ENCODE data around the gene XK. TPM values are rescaled to one million over a fixed set of nuclear protein-coding genes. Genes with fewer than 3 reads are reported as not detected.

The XK gene
- total and polyA plus RNA-seq, 4 donors = 0.93 to 3.1 (median 1.4) TPM

DNA sequence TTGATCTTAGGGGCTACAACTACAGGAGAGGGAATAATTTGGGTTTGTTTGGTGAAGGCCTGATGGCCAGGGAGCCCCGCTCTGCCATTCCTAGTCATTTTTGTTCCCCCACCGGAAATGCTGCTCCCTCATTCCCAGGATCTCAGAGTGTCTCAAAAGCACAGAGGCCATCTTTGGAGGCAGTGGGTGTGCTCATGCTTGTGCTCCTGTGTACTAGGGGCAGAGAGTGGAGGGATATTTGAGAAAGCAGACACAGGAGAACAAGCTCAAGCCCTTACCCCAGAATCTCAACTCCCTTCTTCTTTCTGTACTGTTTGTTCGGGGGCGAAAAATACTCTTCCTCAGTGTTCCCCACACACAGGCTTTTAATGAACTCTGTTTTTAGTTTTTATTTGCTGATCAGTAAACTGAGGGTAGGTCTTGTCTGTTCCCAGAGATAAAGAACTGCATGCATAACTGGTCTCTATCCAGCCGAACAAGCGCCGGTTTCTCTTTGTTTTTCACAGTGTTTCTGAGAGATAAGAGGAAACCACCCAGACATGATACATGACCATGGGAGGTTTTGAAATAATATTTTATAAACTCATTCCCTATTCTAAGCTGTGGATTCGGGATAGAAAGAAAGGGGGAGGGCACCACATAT lies 32.9 kb upstream of the XK start:
- 84 to 90% methylated on average over 8 of the region's 8 CpGs for WGBS, 2 donors
- Histone ChIP-seq H3K4me1 (ENCODE audit: control insufficient read depth in 1 of 2, insufficient read depth in 2 of 2, low read length in 2 of 2) (no peaks in the 10 kb centered on the region), H3K9me3 (ENCODE audit: control insufficient read depth, low read length) (no peaks in the 10 kb centered on the region), H3K27me3 (ENCODE audit: control insufficient read depth in 1 of 2, insufficient read depth in 2 of 2, low read length in 1 of 2) (no peaks in the 10 kb centered on the region), H3K27ac (ENCODE audit: low read depth in 1 of 2, low read length in 2 of 2) (no peak overlapping the region), H3K4me3 (ENCODE audit: low read length in 2 of 2) (no peak overlapping the region), H3K36me3 (ENCODE audit: control insufficient read depth in 1 of 2, insufficient read depth in 2 of 2, low read length in 1 of 2) (no peaks in the 10 kb centered on the region)
- no peak for ATAC-seq (ENCODE audit: low FRiP score)
- intact Hi-C loops (cut with DNase I) = no loop called here
- no peak for DNase-seq

GRCh38 chrX:37653397-37654085 lies 32.0 kb upstream of the XK start:
- no peak overlapping the region for H3K4me3 ChIP-seq (ENCODE audit: low read length in 2 of 2)
- H3K36me3 ChIP-seq (ENCODE audit: control insufficient read depth in 1 of 2, insufficient read depth in 2 of 2, low read length in 1 of 2) = no peaks in the 10 kb centered on the region
- no peaks in the 10 kb centered on the region for H3K27me3 ChIP-seq (ENCODE audit: control insufficient read depth in 1 of 2, insufficient read depth in 2 of 2, low read length in 1 of 2)
- no peak for DNase-seq
- ATAC-seq (ENCODE audit: low FRiP score) = no peak
- no peaks in the 10 kb centered on the region for H3K9me3 ChIP-seq (ENCODE audit: control insufficient read depth, low read length)
- no peaks in the 10 kb centered on the region for H3K4me1 ChIP-seq (ENCODE audit: control insufficient read depth in 1 of 2, insufficient read depth in 2 of 2, low read length in 2 of 2)
- WGBS, 2 donors = 63 to 88% methylated on average over 1 of the region's 1 CpG
- H3K27ac ChIP-seq (ENCODE audit: low read depth in 1 of 2, low read length in 2 of 2) = no peak overlapping the region
- intact Hi-C loops (cut with DNase I) = no loop called here

- ATAC-seq (ENCODE audit: low FRiP score) = no peak
- WGBS, 2 donors = 68 to 77% methylated on average over 4 of the region's 4 CpGs
Measured at GRCh38 chrX:37658343-37659030, 27.1 kb upstream of the XK start.

GRCh38 chrX:37659047-37659446 lies 26.5 kb upstream of the XK start:
- DNase-seq (no peak), ATAC-seq (ENCODE audit: low FRiP score) (no peak)
- Histone ChIP-seq H3K4me1 (ENCODE audit: control insufficient read depth in 1 of 2, insufficient read depth in 2 of 2, low read length in 2 of 2) (no peaks in the 10 kb centered on the region), H3K9me3 (ENCODE audit: control insufficient read depth, low read length) (no peaks in the 10 kb centered on the region), H3K27me3 (ENCODE audit: control insufficient read depth in 1 of 2, insufficient read depth in 2 of 2, low read length in 1 of 2) (no peaks in the 10 kb centered on the region), H3K4me3 (ENCODE audit: low read length in 2 of 2) (no peak overlapping the region), H3K27ac (ENCODE audit: low read depth in 1 of 2, low read length in 2 of 2) (no peak overlapping the region), H3K36me3 (ENCODE audit: control insufficient read depth in 1 of 2, insufficient read depth in 2 of 2, low read length in 1 of 2) (no peaks in the 10 kb centered on the region)
- intact Hi-C loops (cut with DNase I) = no loop called here
- 82 to 100% methylated on average over 1 of the region's 1 CpG for WGBS, 2 donors

More at GRCh38 chrX:37658343-37659030, 27.1 kb upstream of the XK start:
- H3K4me3 ChIP-seq (ENCODE audit: low read length in 2 of 2) = no peak overlapping the region
- no peak for DNase-seq
- intact Hi-C loops (cut with DNase I) = no loop called here
- no peaks in the 10 kb centered on the region for H3K27me3 ChIP-seq (ENCODE audit: control insufficient read depth in 1 of 2, insufficient read depth in 2 of 2, low read length in 1 of 2)
- H3K36me3 ChIP-seq (ENCODE audit: control insufficient read depth in 1 of 2, insufficient read depth in 2 of 2, low read length in 1 of 2) = no peaks in the 10 kb centered on the region
- no peaks in the 10 kb centered on the region for H3K4me1 ChIP-seq (ENCODE audit: control insufficient read depth in 1 of 2, insufficient read depth in 2 of 2, low read length in 2 of 2)
- no peak overlapping the region for H3K27ac ChIP-seq (ENCODE audit: low read depth in 1 of 2, low read length in 2 of 2)
- H3K9me3 ChIP-seq (ENCODE audit: control insufficient read depth, low read length) = no peaks in the 10 kb centered on the region

DNA sequence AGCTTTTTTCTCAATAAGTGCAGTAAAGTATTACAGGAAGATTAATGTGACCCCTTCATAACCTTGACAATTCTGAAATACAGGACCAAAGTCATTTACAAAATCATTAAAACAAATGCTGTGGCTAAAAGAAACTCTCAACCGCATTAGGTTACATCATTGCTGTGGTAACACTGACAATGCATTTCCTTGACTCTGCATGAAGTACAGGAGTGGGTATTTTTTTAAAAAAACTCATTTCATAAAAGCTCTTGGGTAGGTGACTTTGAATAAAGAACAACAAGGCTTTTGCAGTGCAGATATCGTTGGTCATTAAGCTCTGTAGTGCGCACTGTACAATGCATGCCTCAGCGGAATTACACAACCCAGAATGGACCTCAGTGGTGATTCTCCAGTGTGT lies 23.4 kb upstream of the XK start:
- ATAC-seq (ENCODE audit: low FRiP score) (no peak), DNase-seq (no peak)
- no peak overlapping the region for H3K27ac ChIP-seq (ENCODE audit: low read depth in 1 of 2, low read length in 2 of 2)
- H3K4me3 ChIP-seq (ENCODE audit: low read length in 2 of 2) = no peak overlapping the region
- no peaks in the 10 kb centered on the region for H3K36me3 ChIP-seq (ENCODE audit: control insufficient read depth in 1 of 2, insufficient read depth in 2 of 2, low read length in 1 of 2)
- no peaks in the 10 kb centered on the region for H3K9me3 ChIP-seq (ENCODE audit: control insufficient read depth, low read length)
- no peaks in the 10 kb centered on the region for H3K4me1 ChIP-seq (ENCODE audit: control insufficient read depth in 1 of 2, insufficient read depth in 2 of 2, low read length in 2 of 2)
- intact Hi-C loops (cut with DNase I) = no loop called here
- WGBS, 2 donors = 86 to 93% methylated on average over 4 of the region's 4 CpGs
- H3K27me3 ChIP-seq (ENCODE audit: control insufficient read depth in 1 of 2, insufficient read depth in 2 of 2, low read length in 1 of 2) = no peaks in the 10 kb centered on the region

DNA sequence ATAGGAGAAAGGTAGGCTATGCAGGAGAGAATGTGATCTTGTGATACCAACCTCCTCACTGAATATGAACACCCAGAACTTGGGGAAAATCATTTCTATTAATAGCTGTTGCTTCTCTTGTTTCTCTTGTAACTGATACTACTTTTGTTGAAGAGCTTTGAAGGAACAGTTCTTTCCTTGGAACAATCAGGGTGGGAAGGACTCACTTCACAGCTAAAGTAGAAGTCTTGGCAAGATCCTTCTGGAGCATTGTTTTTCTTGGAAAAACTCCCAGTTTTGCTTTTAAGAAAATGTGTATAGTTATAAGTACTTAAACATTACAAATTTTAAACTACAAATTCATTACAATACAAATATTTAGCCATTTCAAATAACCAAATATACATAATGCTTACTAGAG lies 19.1 kb upstream of the XK start:
- H3K36me3 ChIP-seq (ENCODE audit: control insufficient read depth in 1 of 2, insufficient read depth in 2 of 2, low read length in 1 of 2) = no peaks in the 10 kb centered on the region
- intact Hi-C loops (cut with DNase I) = no loop called here
- ATAC-seq (ENCODE audit: low FRiP score) = no peak

DNA sequence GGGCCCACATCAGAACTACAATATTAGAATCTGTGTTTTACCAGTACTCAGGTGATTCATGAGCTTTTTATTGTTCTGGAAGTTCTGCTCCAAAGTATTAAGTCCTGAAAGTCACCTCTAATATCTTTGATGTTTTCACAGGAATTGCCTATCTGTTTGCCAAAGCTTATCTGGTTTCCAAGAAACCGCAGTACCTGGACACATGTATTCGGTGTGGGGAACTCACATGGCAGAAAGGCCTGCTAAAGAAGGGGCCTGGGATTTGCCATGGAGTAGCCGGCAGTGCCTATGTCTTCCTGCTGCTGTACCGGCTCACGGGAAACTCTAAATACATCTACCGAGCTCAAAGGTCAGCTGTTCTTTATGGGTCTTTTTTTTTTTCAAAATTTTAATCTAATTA lies 18.4 kb upstream of the XK start:
- 85 to 94% methylated on average over 6 of the region's 6 CpGs for WGBS, 2 donors
- DNase-seq = no peak
- Histone ChIP-seq H3K27ac (ENCODE audit: low read depth in 1 of 2, low read length in 2 of 2) (no peak overlapping the region), H3K36me3 (ENCODE audit: control insufficient read depth in 1 of 2, insufficient read depth in 2 of 2, low read length in 1 of 2) (no peaks in the 10 kb centered on the region), H3K27me3 (ENCODE audit: control insufficient read depth in 1 of 2, insufficient read depth in 2 of 2, low read length in 1 of 2) (no peaks in the 10 kb centered on the region), H3K4me1 (ENCODE audit: control insufficient read depth in 1 of 2, insufficient read depth in 2 of 2, low read length in 2 of 2) (no peaks in the 10 kb centered on the region), H3K9me3 (ENCODE audit: control insufficient read depth, low read length) (no peaks in the 10 kb centered on the region), H3K4me3 (ENCODE audit: low read length in 2 of 2) (no peak overlapping the region)
- intact Hi-C loops (cut with DNase I) = no loop called here
- ATAC-seq (ENCODE audit: low FRiP score) = no peak

More for the DNA sequence above, 19.1 kb upstream of the XK start:
- no peak for DNase-seq
- no peak overlapping the region for H3K27ac ChIP-seq (ENCODE audit: low read depth in 1 of 2, low read length in 2 of 2)
- H3K27me3 ChIP-seq (ENCODE audit: control insufficient read depth in 1 of 2, insufficient read depth in 2 of 2, low read length in 1 of 2) = no peaks in the 10 kb centered on the region
- H3K4me3 ChIP-seq (ENCODE audit: low read length in 2 of 2) = no peak overlapping the region
- H3K9me3 ChIP-seq (ENCODE audit: control insufficient read depth, low read length) = no peaks in the 10 kb centered on the region
- H3K4me1 ChIP-seq (ENCODE audit: control insufficient read depth in 1 of 2, insufficient read depth in 2 of 2, low read length in 2 of 2) = no peaks in the 10 kb centered on the region

DNA sequence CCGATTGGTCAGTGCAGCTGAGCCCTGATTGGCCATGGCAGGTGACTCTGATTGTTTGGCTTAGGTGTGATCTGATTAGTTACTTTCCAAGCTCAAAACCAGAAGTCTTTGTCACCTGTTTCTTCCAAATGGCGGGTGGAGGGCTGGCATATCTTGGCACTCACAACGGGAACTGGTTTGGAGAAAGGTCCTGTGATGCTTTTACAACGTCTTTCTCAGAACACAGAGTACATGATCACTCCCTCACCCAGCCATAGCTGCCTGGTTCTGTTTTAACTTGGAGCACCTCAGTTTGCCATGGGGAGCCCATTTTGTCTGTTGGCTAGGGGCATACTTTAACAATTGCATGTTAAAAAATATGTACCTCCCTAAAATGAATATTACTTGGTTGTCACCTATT lies 13.0 kb upstream of the XK start:
- no peak overlapping the region for H3K4me3 ChIP-seq (ENCODE audit: low read length in 2 of 2)
- WGBS, 2 donors = 51 to 73% methylated on average over 4 of the region's 4 CpGs
- DNase-seq = no peak
- no peaks in the 10 kb centered on the region for H3K4me1 ChIP-seq (ENCODE audit: control insufficient read depth in 1 of 2, insufficient read depth in 2 of 2, low read length in 2 of 2)
- no peaks in the 10 kb centered on the region for H3K9me3 ChIP-seq (ENCODE audit: control insufficient read depth, low read length)
- no peak overlapping the region for H3K27ac ChIP-seq (ENCODE audit: low read depth in 1 of 2, low read length in 2 of 2)
- no peaks in the 10 kb centered on the region for H3K27me3 ChIP-seq (ENCODE audit: control insufficient read depth in 1 of 2, insufficient read depth in 2 of 2, low read length in 1 of 2)
- intact Hi-C loops (cut with DNase I) = no loop called here
- ATAC-seq (ENCODE audit: low FRiP score) = no peak
- no peaks in the 10 kb centered on the region for H3K36me3 ChIP-seq (ENCODE audit: control insufficient read depth in 1 of 2, insufficient read depth in 2 of 2, low read length in 1 of 2)

- no peaks in the 10 kb centered on the region for H3K4me1 ChIP-seq (ENCODE audit: control insufficient read depth in 1 of 2, insufficient read depth in 2 of 2, low read length in 2 of 2)
- H3K27ac ChIP-seq (ENCODE audit: low read depth in 1 of 2, low read length in 2 of 2) = no peak overlapping the region
- H3K9me3 ChIP-seq (ENCODE audit: control insufficient read depth, low read length) = no peaks in the 10 kb centered on the region
- no peak for ATAC-seq (ENCODE audit: low FRiP score)
- H3K27me3 ChIP-seq (ENCODE audit: control insufficient read depth in 1 of 2, insufficient read depth in 2 of 2, low read length in 1 of 2) = no peaks in the 10 kb centered on the region
- H3K4me3 ChIP-seq (ENCODE audit: low read length in 2 of 2) = no peak overlapping the region
- no peaks in the 10 kb centered on the region for H3K36me3 ChIP-seq (ENCODE audit: control insufficient read depth in 1 of 2, insufficient read depth in 2 of 2, low read length in 1 of 2)
- no peak for DNase-seq
- intact Hi-C loops (cut with DNase I) = no loop called here
Measured at GRCh38 chrX:37676811-37677210, 8.8 kb upstream of the XK start.

Data from aorta (tissue), 5 donors.